ENCODE measurements around the gene MYMK.

The MYMK gene

DNA sequence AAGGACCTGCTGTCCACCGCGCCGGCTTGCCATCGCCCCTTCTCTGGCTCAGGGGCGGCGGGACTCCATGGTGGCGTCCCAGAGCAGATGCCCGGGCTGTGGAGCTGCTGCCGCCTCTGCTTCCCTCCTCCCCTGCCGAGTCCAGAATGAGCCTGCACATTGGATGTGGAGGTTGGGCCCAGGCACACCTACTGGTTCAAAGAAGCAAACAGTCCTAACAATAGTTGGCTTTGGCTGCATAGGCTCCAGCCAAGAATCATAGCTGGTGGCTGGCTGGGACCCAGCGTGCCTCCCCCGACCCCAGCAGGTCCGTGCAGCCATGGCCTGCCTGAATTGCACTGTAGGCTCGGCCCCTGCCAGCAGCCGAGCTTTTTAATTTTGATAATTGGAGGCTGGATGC is 35.6 kb upstream of the MYMK start:
- DNase-seq (ENCODE audit: low spot score) = no peak
- TF ChIP-seq, protein P1, sequence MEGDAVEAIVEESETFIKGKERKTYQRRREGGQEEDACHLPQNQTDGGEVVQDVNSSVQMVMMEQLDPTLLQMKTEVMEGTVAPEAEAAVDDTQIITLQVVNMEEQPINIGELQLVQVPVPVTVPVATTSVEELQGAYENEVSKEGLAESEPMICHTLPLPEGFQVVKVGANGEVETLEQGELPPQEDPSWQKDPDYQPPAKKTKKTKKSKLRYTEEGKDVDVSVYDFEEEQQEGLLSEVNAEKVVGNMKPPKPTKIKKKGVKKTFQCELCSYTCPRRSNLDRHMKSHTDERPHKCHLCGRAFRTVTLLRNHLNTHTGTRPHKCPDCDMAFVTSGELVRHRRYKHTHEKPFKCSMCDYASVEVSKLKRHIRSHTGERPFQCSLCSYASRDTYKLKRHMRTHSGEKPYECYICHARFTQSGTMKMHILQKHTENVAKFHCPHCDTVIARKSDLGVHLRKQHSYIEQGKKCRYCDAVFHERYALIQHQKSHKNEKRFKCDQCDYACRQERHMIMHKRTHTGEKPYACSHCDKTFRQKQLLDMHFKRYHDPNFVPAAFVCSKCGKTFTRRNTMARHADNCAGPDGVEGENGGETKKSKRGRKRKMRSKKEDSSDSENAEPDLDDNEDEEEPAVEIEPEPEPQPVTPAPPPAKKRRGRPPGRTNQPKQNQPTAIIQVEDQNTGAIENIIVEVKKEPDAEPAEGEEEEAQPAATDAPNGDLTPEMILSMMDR (IDR thresholded peaks at IDR 0.05; ENCODE audit: borderline replicate concordance, control extremely low read depth, extremely low read depth, insufficient read depth, missing control alignments) = no peak
- in situ Hi-C loops (cut with MboI; ENCODE audit: low sequenced_read_pairs, unreplicated experiment) = loop anchor here (25.0 kb wide), 1 partner anchor 452 kb away; no protein-coding TSS in a partner anchor

DNA sequence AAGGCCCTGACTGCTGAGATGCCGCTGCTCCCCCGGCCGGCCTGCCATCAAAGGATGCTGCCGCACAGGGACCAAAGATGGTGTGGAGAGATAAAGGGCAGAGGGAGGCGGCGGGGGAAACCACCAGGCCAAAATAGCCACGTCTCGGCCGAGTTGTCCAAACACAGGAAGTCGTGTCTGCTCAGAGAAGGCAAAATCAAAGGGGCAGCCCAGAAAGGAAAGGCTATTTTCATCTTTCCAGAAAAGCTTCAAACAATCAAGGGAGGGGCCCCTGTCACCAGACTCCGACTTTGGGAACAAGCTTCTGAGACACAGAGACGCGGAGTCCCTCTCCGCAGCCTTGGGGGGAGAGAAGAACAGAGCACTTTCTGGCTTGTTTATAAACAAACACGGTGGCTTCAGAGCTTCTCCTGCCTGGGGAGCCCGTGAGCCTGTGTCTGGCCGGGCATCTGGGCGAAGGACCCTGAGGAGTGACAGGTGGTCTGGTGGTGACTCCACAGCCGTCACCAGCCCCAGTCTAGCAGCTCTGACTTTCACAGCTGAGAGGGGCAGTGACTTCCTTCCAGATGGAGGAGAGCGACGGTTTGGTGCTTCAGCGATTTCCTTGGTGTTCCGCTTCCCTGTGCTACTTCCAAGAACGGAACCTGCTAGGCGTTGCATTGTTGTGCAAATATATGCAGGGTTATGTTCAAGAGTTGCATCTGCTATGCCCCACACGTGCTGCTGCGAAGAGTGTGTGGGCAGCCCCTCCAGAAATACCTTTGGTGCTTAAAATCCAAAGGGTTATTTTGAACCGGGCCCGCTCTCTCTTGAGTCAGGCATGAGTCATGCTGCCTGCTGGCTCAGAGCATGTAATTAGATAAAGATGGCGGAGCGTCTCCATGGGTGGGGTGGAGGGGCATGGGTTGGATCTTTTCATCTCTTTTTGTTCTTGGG is 33.7 kb upstream of the MYMK start:
- peak; percentile 89 for DNase-seq (ENCODE audit: low spot score)
- in situ Hi-C loops (cut with MboI; ENCODE audit: low sequenced_read_pairs, unreplicated experiment) = loop anchor here (25.0 kb wide), 1 partner anchor 454 kb away; no protein-coding TSS in a partner anchor
- TF ChIP-seq, protein P1 (IDR thresholded peaks at IDR 0.05; ENCODE audit: borderline replicate concordance, control extremely low read depth, extremely low read depth, insufficient read depth, missing control alignments) = no peak

DNA sequence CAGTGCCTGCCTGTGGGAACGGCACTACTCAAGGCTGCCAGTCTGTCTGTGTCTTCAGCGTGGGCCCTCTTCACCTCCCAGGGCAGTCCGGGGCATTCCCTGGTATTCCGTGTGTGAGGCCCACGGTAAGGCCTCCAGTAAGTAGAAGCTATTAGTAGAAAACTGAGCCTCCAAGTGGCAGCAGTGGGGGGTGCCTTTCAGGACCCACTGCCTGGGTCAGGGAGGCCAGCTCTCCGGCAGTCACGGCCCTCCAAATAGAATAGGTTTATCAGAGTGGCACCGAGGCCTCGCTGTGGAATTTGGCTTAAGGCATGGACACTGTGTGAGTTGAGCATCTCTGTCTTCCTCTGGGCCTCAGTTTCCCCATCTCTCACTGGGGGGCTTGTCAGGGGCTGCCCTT is 32.8 kb upstream of the MYMK start:
- DNase-seq (ENCODE audit: low spot score) = no peak
- in situ Hi-C loops (cut with MboI; ENCODE audit: low sequenced_read_pairs, unreplicated experiment) = loop anchor here (25.0 kb wide), 1 partner anchor 455 kb away; no protein-coding TSS in a partner anchor
- TF ChIP-seq, protein P1 (IDR thresholded peaks at IDR 0.05; ENCODE audit: borderline replicate concordance, control extremely low read depth, extremely low read depth, insufficient read depth, missing control alignments) = no peak

DNA sequence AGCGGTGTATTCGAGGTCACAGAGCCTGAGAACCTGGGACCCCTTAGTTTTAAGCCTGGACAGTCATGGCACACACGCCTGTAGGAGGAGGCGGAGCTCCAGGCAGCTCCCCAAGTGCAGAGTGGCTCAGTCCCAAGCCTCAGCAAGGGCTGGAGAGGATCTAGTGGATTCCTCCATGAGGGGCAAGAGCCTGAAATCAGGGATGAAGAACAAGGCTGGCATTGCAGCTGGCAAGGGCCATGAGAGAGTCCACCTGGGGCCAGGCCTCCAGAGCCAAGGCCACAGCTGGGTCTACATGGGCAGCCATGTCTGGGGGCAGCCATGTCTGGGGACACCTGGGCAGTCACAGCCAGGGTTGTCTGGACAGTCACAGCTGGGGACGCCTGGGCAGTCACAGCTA is 31.6 kb upstream of the MYMK start:
- no peak for DNase-seq (ENCODE audit: low spot score)
- TF ChIP-seq, protein P1 (IDR thresholded peaks at IDR 0.05; ENCODE audit: borderline replicate concordance, control extremely low read depth, extremely low read depth, insufficient read depth, missing control alignments) = no peak
- in situ Hi-C loops (cut with MboI; ENCODE audit: low sequenced_read_pairs, unreplicated experiment) = loop anchor here (25.0 kb wide), 1 partner anchor 456 kb away; no protein-coding TSS in a partner anchor

DNA sequence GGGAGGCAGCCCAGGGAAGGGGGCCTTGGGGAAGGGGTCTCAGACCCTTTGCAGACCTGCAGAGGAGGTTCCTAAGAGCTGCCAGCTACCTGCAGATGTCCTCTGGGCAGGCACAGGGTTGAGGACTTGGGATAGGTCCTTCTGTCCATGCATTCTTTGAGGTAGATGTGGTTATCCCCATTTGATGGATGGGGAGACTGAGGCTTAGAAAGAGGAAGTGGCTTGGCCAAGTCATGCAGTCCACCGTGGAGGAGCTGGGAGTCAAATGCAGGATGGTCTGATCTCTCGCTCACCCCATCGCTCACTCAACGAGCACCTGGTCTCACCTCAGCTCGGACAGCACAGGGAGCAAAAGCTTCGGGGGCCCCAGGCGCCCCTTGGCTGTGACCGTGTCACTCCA is 30.0 kb upstream of the MYMK start:
- no peak for DNase-seq (ENCODE audit: low spot score)
- TF ChIP-seq, protein P1 (IDR thresholded peaks at IDR 0.05; ENCODE audit: borderline replicate concordance, control extremely low read depth, extremely low read depth, insufficient read depth, missing control alignments) = no peak
- in situ Hi-C loops (cut with MboI; ENCODE audit: low sequenced_read_pairs, unreplicated experiment) = loop anchor here (25.0 kb wide), 1 partner anchor 458 kb away; no protein-coding TSS in a partner anchor

DNA sequence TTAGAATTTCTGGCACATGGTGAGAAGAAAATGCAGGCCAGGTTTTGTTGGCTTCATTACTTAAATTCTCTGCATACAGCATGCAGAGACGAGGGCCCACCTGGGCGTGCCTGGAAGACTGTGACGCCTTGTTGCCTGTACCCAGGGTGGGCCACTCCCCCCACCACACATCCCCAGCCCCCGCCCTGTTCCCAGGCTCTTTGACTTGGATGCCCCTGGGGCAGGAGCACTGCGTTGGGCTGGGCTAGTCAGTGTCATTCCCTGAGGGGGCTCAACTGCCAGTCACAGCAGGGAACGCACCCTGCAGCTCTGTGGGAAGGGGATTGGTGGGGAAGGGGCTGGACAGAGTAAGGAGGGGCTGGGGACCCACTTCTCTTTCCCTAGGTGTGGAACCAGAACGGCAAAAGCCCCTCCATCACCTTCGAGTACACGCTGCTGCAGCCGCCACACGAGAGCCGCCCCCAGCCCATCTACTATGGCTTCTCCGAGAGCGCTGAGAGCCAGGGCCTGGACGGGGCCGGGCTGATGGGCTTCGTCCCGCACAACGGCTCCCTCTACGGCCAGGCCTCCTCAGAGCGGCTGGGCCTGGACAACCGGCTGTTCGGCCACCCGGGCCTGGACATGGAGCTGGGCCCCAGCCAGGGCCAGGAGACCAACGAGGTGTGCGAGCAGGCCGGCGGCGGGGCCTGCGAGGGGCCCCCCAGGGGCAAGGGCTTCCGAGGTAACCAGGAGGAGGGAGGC is 29.4 kb upstream of the MYMK start:
- no peak for DNase-seq (ENCODE audit: low spot score)
- TF ChIP-seq, protein P1 (IDR thresholded peaks at IDR 0.05; ENCODE audit: borderline replicate concordance, control extremely low read depth, extremely low read depth, insufficient read depth, missing control alignments) = no peak
- in situ Hi-C loops (cut with MboI; ENCODE audit: low sequenced_read_pairs, unreplicated experiment) = loop anchor here (25.0 kb wide), 1 partner anchor 458 kb away; no protein-coding TSS in a partner anchor
